Muscle of leg (tissue), 11 donors: ENCODE results near the gene AQP5. TPM values are rescaled to one million over a fixed set of nuclear protein-coding genes. Genes with fewer than 3 reads are reported as not detected.

Experiments
- DNase-seq: peaks from one replicate; pipeline ENCODE4 v3.0.0; 2013
- H3K27ac ChIP-seq: one replicate; pipeline ENCODE4 v1.5.1; 2013; ENCODE audit warnings: mild to moderate bottlenecking, low read length, control low read depth
- H3K27me3 ChIP-seq: one replicate; pipeline ENCODE4 v1.6.1; 2013; ENCODE audit warnings: low read length; ENCODE audit not compliant: control insufficient read depth, insufficient read depth
- H3K36me3 ChIP-seq: one replicate; pipeline ENCODE4 v1.6.1; 2013; ENCODE audit warnings: low read length; ENCODE audit not compliant: control insufficient read depth, insufficient read depth
- H3K4me1 ChIP-seq: one replicate; pipeline ENCODE4 v1.6.1; 2013; ENCODE audit warnings: low read length; ENCODE audit not compliant: control insufficient read depth, insufficient read depth
- H3K4me3 ChIP-seq: one replicate; pipeline ENCODE4 v1.5.1; 2013; ENCODE audit warnings: low read length, control low read depth
- H3K9me3 ChIP-seq: replicated peaks from 2 replicates; pipeline ENCODE4 v1.6.1; 2013; ENCODE audit warnings: low read depth, low read length; ENCODE audit not compliant: control insufficient read depth
- WGBS: methylation state at CpG from one replicate; pipeline ENCODE4 v1.1.5; 2013; ENCODE audit warnings: missing lambda C conversion rate; ENCODE audit not compliant: insufficient coverage; 5-methylcytosine and 5-hydroxymethylcytosine counted together
- polyA plus RNA-seq, 8 donors: library from polyadenylated mRNA; unstranded; fragments of 120-200 nt; gene quantifications; one replicate each; pipeline versions ENCODE4 v1.2.1 to v1.2.3, GENCODE V29; 2013; ENCODE audit warnings: inconsistent platforms in 1 of 8, low replicate concordance in 1 of 8; ENCODE audit not compliant: insufficient read length in 8 of 8, insufficient read depth in 1 of 8
- total RNA-seq: library from RNA; stranded (reverse); fragments of 120-200 nt; gene quantifications from one replicate; pipeline ENCODE4 v1.2.4, GENCODE V29; 2013

AQP5 gene
- total and polyA plus RNA-seq, 9 donors, result 0.23 to 1.1 (median 0.58) TPM

GRCh38 chr12:49998453-49998852, 36.8 kb downstream of the AQP5 start:
- DNase-seq, result no peak
- H3K36me3 ChIP-seq, result peaks cover 57% of the 10 kb centered on the region
- no CpG with 5 or more reads among the region's 2 CpGs for WGBS
- no peak overlapping the region for H3K4me3 ChIP-seq
- no peak overlapping the region for H3K27ac ChIP-seq
- no peaks in the 10 kb centered on the region for H3K4me1 ChIP-seq
- no peaks in the 10 kb centered on the region for H3K27me3 ChIP-seq
- H3K9me3 ChIP-seq, result no peaks in the 10 kb centered on the region

- no peaks in the 10 kb centered on the region for H3K4me1 ChIP-seq
- WGBS, result no CpG with 5 or more reads among the region's 2 CpGs
- H3K36me3 ChIP-seq, result peaks cover 32% of the 10 kb centered on the region
- DNase-seq, result no peak
- no peak overlapping the region for H3K27ac ChIP-seq
- no peaks in the 10 kb centered on the region for H3K9me3 ChIP-seq
- H3K4me3 ChIP-seq, result no peak overlapping the region
- H3K27me3 ChIP-seq, result no peaks in the 10 kb centered on the region
Measured at GRCh38 chr12:50003595-50003994, 41.9 kb downstream of the AQP5 start.

- Histone ChIP-seq H3K36me3 (peaks cover 25% of the 10 kb centered on the region), H3K4me3 (no peak overlapping the region), H3K9me3 (no peaks in the 10 kb centered on the region), H3K4me1 (no peaks in the 10 kb centered on the region), H3K27ac (no peak overlapping the region), H3K27me3 (no peaks in the 10 kb centered on the region)
- DNase-seq, result no peak
Measured at GRCh38 chr12:50004696-50005095, 43.0 kb downstream of the AQP5 start.

- DNase-seq, result peak; percentile 38
- H3K9me3 ChIP-seq, result no peaks in the 10 kb centered on the region
- H3K4me1 ChIP-seq, result no peaks in the 10 kb centered on the region
- H3K36me3 ChIP-seq, result peaks cover 25% of the 10 kb centered on the region
- no peak overlapping the region for H3K4me3 ChIP-seq
- no CpG with 5 or more reads among the region's 3 CpGs for WGBS
- H3K27me3 ChIP-seq, result no peaks in the 10 kb centered on the region
- no peak overlapping the region for H3K27ac ChIP-seq
Measured at GRCh38 chr12:50005175-50005574, 43.5 kb downstream of the AQP5 start.

GRCh38 chr12:50006280-50006679, 44.6 kb downstream of the AQP5 start:
- Histone ChIP-seq H3K9me3 (no peaks in the 10 kb centered on the region), H3K4me1 (no peaks in the 10 kb centered on the region), H3K36me3 (peaks cover 17% of the 10 kb centered on the region), H3K27ac (no peak overlapping the region), H3K27me3 (no peaks in the 10 kb centered on the region), H3K4me3 (no peak overlapping the region)
- DNase-seq, result no peak
- 88% methylated on average over 4 of the region's 7 CpGs for WGBS

GRCh38 chr12:50006754-50007442, 45.2 kb downstream of the AQP5 start:
- Histone ChIP-seq H3K4me3 (no peak overlapping the region), H3K36me3 (peaks cover 13% of the 10 kb centered on the region), H3K4me1 (no peaks in the 10 kb centered on the region), H3K9me3 (no peaks in the 10 kb centered on the region), H3K27ac (no peak overlapping the region), H3K27me3 (no peaks in the 10 kb centered on the region)
- WGBS, result no CpG with 5 or more reads among the region's 1 CpG
- DNase-seq, result peak; percentile 22

GRCh38 chr12:50013361-50014147, 51.9 kb downstream of the AQP5 start:
- H3K4me1 ChIP-seq, result peaks cover 5% of the 10 kb centered on the region
- DNase-seq, result no peak
- no peak overlapping the region for H3K27ac ChIP-seq
- no peak overlapping the region for H3K4me3 ChIP-seq
- no peaks in the 10 kb centered on the region for H3K9me3 ChIP-seq
- peaks cover 6% of the 10 kb centered on the region for H3K36me3 ChIP-seq
- no peaks in the 10 kb centered on the region for H3K27me3 ChIP-seq
- WGBS, result 66% methylated on average over 2 of the region's 2 CpGs

- Histone ChIP-seq H3K4me3 (no peak overlapping the region), H3K27me3 (no peaks in the 10 kb centered on the region), H3K4me1 (peaks cover 5% of the 10 kb centered on the region), H3K27ac (no peak overlapping the region), H3K36me3 (peaks cover 6% of the 10 kb centered on the region), H3K9me3 (no peaks in the 10 kb centered on the region)
- no peak for DNase-seq
- 89% methylated on average over 2 of the region's 3 CpGs for WGBS
Measured at GRCh38 chr12:50014342-50014741, 52.7 kb downstream of the AQP5 start.

Other genes with a start within 250 kb of the AQP5 start
- 211 TPM for gene TMBIM6, start 220.3 kb upstream of the AQP5 start, total RNA-seq
- 100 to 1,000 TPM; 238 to 272 (median 246) TPM for gene TMBIM6, start 220.3 kb upstream of the AQP5 start, polyA plus RNA-seq
- gene NCKAP5L, start 133.5 kb upstream of the AQP5 start, total RNA-seq, result 22.7 TPM
- gene NCKAP5L, start 133.5 kb upstream of the AQP5 start, polyA plus RNA-seq, result 10 to 100 TPM; 27.8 to 50.7 (median 42.0) TPM
- 4.0 TPM for gene BCDIN3D, start 118.8 kb upstream of the AQP5 start, total RNA-seq
- 1 to 10 TPM; 4.4 to 6.4 (median 5.5) TPM for gene BCDIN3D, start 118.8 kb upstream of the AQP5 start, polyA plus RNA-seq
- gene FAIM2, start 58.0 kb upstream of the AQP5 start, total RNA-seq, result 3.6 TPM
- gene FAIM2, start 58.0 kb upstream of the AQP5 start, polyA plus RNA-seq, result 10 to 100 TPM in 3 of 8 donors, 1 to 10 TPM in 5; 6.5 to 16.1 (median 8.4) TPM
- not detected for gene AQP2, start 11.1 kb upstream of the AQP5 start, total RNA-seq
- under 1 TPM in 2 of 8 donors, not detected in 6; 0.05 to 0.09 TPM for gene AQP2, start 11.1 kb upstream of the AQP5 start, polyA plus RNA-seq
- 0.13 TPM for gene AQP6, start 11.1 kb downstream of the AQP5 start, total RNA-seq
- gene AQP6, start 11.1 kb downstream of the AQP5 start, polyA plus RNA-seq, result under 1 TPM; 0.09 to 0.31 (median 0.15) TPM
- 27.0 TPM for gene RACGAP1, start 63.6 kb downstream of the AQP5 start, total RNA-seq
- 10 to 100 TPM; 21.3 to 40.7 (median 30.1) TPM for gene RACGAP1, start 63.6 kb downstream of the AQP5 start, polyA plus RNA-seq
- gene ASIC1, start 95.7 kb downstream of the AQP5 start, total RNA-seq, result 3.5 TPM
- gene ASIC1, start 95.7 kb downstream of the AQP5 start, polyA plus RNA-seq, result 10 to 100 TPM in 5 of 8 donors, 1 to 10 TPM in 3; 8.0 to 12.3 (median 11.0) TPM
- 25.1 TPM for gene SMARCD1, start 123.5 kb downstream of the AQP5 start, total RNA-seq
- 10 to 100 TPM; 48.6 to 67.0 (median 54.9) TPM for gene SMARCD1, start 123.5 kb downstream of the AQP5 start, polyA plus RNA-seq
- gene GPD1, start 142.1 kb downstream of the AQP5 start, total RNA-seq, result 56.3 TPM
- gene GPD1, start 142.1 kb downstream of the AQP5 start, polyA plus RNA-seq, result 10 to 100 TPM; 23.6 to 70.2 (median 57.6) TPM
- gene COX14, start 150.4 kb downstream of the AQP5 start, total RNA-seq, result 58.6 TPM
- gene COX14, start 150.4 kb downstream of the AQP5 start, polyA plus RNA-seq, result 10 to 100 TPM; 27.1 to 55.0 (median 35.7) TPM
- 35.9 TPM for gene CERS5, start 205.5 kb downstream of the AQP5 start, total RNA-seq
- gene CERS5, start 205.5 kb downstream of the AQP5 start, polyA plus RNA-seq, result 10 to 100 TPM; 33.5 to 52.6 (median 43.9) TPM